Nephron (organoid): ENCODE measurements around the gene CHMP2A.

Source experiments
- H3K27ac Mint-ChIP-seq, 3 experiments: 2 replicates each; pipeline ENCODE4 v1.8.0; 2020; ENCODE audit warnings: mixed read lengths in 3 of 3, mild to moderate bottlenecking in 2 of 3, moderate library complexity in 1 of 3
- H3K27me3 Mint-ChIP-seq: 2 replicates; pipeline ENCODE4 v1.8.0; 2021; ENCODE audit warnings: low read depth, mild to moderate bottlenecking, moderate library complexity, mixed read lengths
- H3K36me3 Mint-ChIP-seq: 2 replicates; pipeline ENCODE4 v1.8.0; 2020; ENCODE audit warnings: low read depth, mixed read lengths
- H3K4me1 Mint-ChIP-seq: 2 replicates; pipeline ENCODE4 v1.8.0; 2020; ENCODE audit warnings: mixed read lengths
- H3K4me3 Mint-ChIP-seq, 3 experiments: 2 replicates each; pipeline ENCODE4 v1.8.0; 2020; ENCODE audit warnings: mild to moderate bottlenecking in 3 of 3, mixed read lengths in 3 of 3, moderate library complexity in 2 of 3
- H3K9me3 Mint-ChIP-seq: 2 replicates; pipeline ENCODE4 v1.8.0; 2020; ENCODE audit warnings: mixed read lengths
- CTCF ChIP-seq, 3 experiments: fragments of 200-600 bp; sonication (generic); IDR thresholded peaks; one replicate each; pipeline ENCODE4 v1.5.0; 2021; ENCODE audit warnings: antibody characterized with exemption in 3 of 3; ENCODE audit not compliant: unreplicated experiment in 3 of 3

Gene CHMP2A

DNA sequence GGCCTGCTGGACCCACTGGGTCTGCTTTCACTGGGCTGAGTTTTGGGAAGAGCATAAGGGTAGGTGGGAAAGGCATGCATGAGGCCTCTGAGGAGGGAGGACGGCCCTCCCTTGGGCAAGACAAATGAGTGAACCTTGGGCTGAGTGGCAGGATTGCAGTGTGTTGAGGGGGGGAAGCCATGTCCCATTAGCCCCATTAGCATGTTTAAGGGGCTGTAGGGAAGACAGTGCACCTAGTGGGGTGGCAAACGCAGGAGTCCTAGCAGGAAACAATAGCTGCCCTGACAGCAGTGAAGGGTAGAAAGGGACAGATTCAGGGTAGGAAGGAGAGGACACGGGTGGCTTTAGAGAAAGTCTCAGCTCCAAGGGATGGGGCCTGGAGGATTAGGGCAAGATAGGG lies 32.2 kb downstream of the CHMP2A start:
- H3K4me1 Mint-ChIP-seq: peaks cover 23% of the 10 kb centered on the region
- TF ChIP-seq CTCF (IDR thresholded peaks at IDR 0.05; ENCODE audit: unreplicated experiment in 3 of 3): no peak

DNA sequence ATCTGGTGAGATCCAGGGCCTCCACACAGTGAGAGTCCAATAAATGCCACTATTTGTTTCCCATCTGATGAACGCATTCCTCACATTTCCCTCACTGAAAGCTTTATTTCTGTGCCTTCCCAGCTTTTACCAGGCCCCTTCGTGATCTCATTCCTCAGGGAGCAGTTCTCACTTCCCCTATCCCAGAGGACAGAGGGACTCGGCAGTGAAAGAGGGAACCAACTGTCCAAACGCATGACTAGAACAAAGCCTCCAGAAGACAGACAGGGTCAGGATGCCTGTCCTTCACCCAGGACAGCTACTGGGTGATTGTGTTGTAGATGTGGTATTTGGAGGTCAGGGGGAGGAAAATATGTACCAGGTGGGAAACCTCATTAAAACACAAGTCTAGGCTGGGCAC lies 33.3 kb downstream of the CHMP2A start:
- Mint-ChIP-seq H3K27ac (peak overlapping the region; percentile 46 to 81 (median 59)), H3K9me3 (no peaks in the 10 kb centered on the region), H3K4me3 (peak overlapping the region; percentile 76 to 82 (median 76)), H3K36me3 (no peaks in the 10 kb centered on the region), H3K4me1 (peaks cover 23% of the 10 kb centered on the region), H3K27me3 (no peaks in the 10 kb centered on the region)
- no peak for TF ChIP-seq CTCF (IDR thresholded peaks at IDR 0.05; ENCODE audit: unreplicated experiment in 3 of 3)

More for the DNA sequence above, 32.2 kb downstream of the CHMP2A start:
- peak overlapping the region in 1 of 3 experiments; percentile 6 for H3K27ac Mint-ChIP-seq
- no peaks in the 10 kb centered on the region for H3K27me3 Mint-ChIP-seq
- H3K9me3 Mint-ChIP-seq: no peaks in the 10 kb centered on the region
- H3K4me3 Mint-ChIP-seq: peak overlapping the region in 2 of 3 experiments; percentile 3 to 52
- H3K36me3 Mint-ChIP-seq: no peaks in the 10 kb centered on the region

GRCh38 chr19:58520257-58520599 lies 34.7 kb downstream of the CHMP2A start:
- Mint-ChIP-seq H3K27me3 (no peaks in the 10 kb centered on the region), H3K4me3 (peak overlapping the region; percentile 90 to 95 (median 94)), H3K9me3 (no peaks in the 10 kb centered on the region), H3K36me3 (peaks cover 7% of the 10 kb centered on the region), H3K4me1 (peaks cover 30% of the 10 kb centered on the region), H3K27ac (peak overlapping the region; percentile 95 to 100 (median 97))
- TF ChIP-seq CTCF (IDR thresholded peaks at IDR 0.05; ENCODE audit: unreplicated experiment in 3 of 3): no peak

DNA sequence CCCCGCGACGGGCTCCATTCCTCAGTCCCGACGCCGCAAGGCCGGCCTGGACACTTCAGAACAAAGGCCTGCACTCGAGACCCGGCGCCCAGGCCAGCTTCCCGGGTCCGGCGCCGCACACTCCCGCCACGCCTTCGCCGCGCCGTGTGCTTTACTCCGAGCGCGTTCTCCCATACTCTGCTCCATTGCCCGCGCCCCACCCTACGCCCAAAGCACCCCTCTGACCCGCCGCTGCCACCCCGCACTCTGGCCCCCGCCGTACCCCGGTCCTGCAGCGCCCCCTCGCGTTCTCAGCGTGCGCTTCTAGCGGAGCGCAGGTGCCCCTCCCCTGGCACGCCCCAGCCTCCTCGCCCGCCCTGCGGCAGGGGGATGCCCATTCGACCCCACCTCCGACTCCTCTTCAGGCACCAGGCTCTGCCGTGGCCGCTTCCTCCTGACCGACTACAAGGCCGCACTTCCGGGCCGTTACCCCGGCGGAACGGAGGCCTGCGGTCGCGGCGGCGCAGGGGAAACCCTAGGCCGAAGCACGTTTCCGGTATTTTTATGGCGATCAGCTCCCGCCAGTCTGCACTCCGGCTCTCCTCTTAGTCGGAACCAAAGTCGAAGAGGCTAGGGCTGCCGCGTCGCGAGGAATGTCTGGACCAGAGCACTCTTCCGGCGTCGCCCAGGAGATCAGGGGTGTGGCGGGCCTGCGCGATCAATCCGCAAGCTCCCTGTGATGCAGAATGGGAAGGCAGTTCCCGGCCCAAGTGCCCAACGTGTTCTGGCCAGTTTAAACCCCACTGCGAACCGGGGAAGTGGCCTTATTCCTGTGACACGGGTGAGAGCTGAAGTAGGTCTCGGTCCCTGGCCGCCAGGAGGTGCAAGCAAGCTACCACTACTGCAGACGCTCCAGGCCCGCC lies 35.3 kb downstream of the CHMP2A start, which contains the start of gene ZBTB45:
TSS of gene ZBTB45 (minus strand) at position 456 of the 902 bp plus-strand sequence. CDS start 2,137 bp downstream, outside the sequence.
- Mint-ChIP-seq H3K4me3 (peak within 1 kb of the TSS; percentile 90 to 95 (median 94)), H3K36me3 (peaks cover 7% of the 10 kb centered on the region), H3K27me3 (no peaks in the 10 kb centered on the region), H3K9me3 (no peaks in the 10 kb centered on the region), H3K4me1 (peaks cover 30% of the 10 kb centered on the region), H3K27ac (peak within 1 kb of the TSS; percentile 95 to 100 (median 97))
- TF ChIP-seq CTCF (IDR thresholded peaks at IDR 0.05; ENCODE audit: unreplicated experiment in 3 of 3): peak in 2 of 3 experiments; percentile 51

DNA sequence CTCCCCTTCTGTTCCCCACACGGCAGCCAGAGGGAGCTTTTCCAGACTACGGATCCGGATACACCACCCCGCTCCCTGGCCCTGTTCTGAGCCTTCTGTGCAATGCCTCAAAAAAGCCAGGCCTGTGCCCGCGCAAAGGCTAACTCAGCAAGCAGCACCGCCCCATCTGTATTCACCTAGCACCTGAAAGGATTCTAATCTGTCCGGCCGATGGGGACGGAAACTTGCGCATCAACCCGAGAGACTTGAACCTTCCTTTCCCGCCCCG lies 35.9 kb downstream of the CHMP2A start:
- peaks cover 7% of the 10 kb centered on the region for H3K36me3 Mint-ChIP-seq
- peaks cover 30% of the 10 kb centered on the region for H3K4me1 Mint-ChIP-seq
- peak overlapping the region; percentile 95 to 100 (median 97) for H3K27ac Mint-ChIP-seq
- H3K27me3 Mint-ChIP-seq: no peaks in the 10 kb centered on the region
- H3K4me3 Mint-ChIP-seq: peak overlapping the region; percentile 90 to 95 (median 94)
- no peaks in the 10 kb centered on the region for H3K9me3 Mint-ChIP-seq
- TF ChIP-seq CTCF (IDR thresholded peaks at IDR 0.05; ENCODE audit: unreplicated experiment in 3 of 3): peak in 2 of 3 experiments; percentile 49
